Hepatocyte (in vitro differentiated cells): ENCODE measurements around the gene PGGHG. TPM values are rescaled to one million over a fixed set of nuclear protein-coding genes. Genes with fewer than 3 reads are reported as not detected.
A peak's percentile ranks its signal among the peaks of the same experiment; 100 is the strongest.
"Not testable (repeated sequence)": the region's sequence is repeated elsewhere in the genome, so short reads cannot be mapped to it uniquely, and the experiment has no call there.

Experiments used
- DNase-seq: peaks from one replicate; pipeline ENCODE4 v3.0.0-alpha.2; 2016; ENCODE audit warnings: low spot score
- H2AFZ ChIP-seq: fragments of 200-600 bp; sonication (generic); 2 replicates; pipeline ENCODE4 v1.6.0; 2016; ENCODE audit warnings: antibody characterized with exemption, mild to moderate bottlenecking
- H3K27ac ChIP-seq: fragments of 200-600 bp; sonication (generic); 2 replicates; pipeline ENCODE4 v1.5.1; 2016; ENCODE audit warnings: mild to moderate bottlenecking
- H3K27me3 ChIP-seq: fragments of 200-600 bp; sonication (generic); 2 replicates; pipeline ENCODE4 v1.6.1; 2016
- H3K36me3 ChIP-seq: fragments of 200-600 bp; sonication (generic); replicated peaks from 2 replicates; pipeline ENCODE4 v1.5.1; 2016; ENCODE audit warnings: low read depth; ENCODE audit not compliant: insufficient read depth
- H3K4me1 ChIP-seq: fragments of 200-600 bp; sonication (generic); 2 replicates; pipeline ENCODE4 v1.5.1; 2016; ENCODE audit warnings: mild to moderate bottlenecking, moderate library complexity; ENCODE audit not compliant: insufficient read depth
- H3K4me2 ChIP-seq: fragments of 200-600 bp; sonication (generic); 2 replicates; pipeline ENCODE4 v1.6.0; 2016
- H3K4me3 ChIP-seq: fragments of 200-600 bp; sonication (generic); 2 replicates; pipeline ENCODE4 v1.5.1; 2016; ENCODE audit warnings: mild to moderate bottlenecking
- H3K79me2 ChIP-seq: fragments of 200-600 bp; sonication (generic); 2 replicates; pipeline ENCODE4 v1.6.0; 2017; ENCODE audit warnings: mild to moderate bottlenecking
- H3K9me2 ChIP-seq: fragments of 200-600 bp; sonication (generic); replicated peaks from 2 replicates; pipeline ENCODE4 v1.6.0; 2017; ENCODE audit warnings: mild to moderate bottlenecking; ENCODE audit not compliant: insufficient read depth
- H3K9me3 ChIP-seq: fragments of 200-600 bp; sonication (generic); 2 replicates; pipeline ENCODE4 v1.5.1; 2016; ENCODE audit warnings: low read depth, mild to moderate bottlenecking
- H4K20me1 ChIP-seq: fragments of 200-600 bp; sonication (generic); 2 replicates; pipeline ENCODE4 v1.6.0; 2016; ENCODE audit warnings: mild to moderate bottlenecking; ENCODE audit not compliant: insufficient read depth, poor library complexity, severe bottlenecking
- EZH2 ChIP-seq: fragments of 200-600 bp; sonication (generic); IDR thresholded peaks from 2 replicates; pipeline ENCODE4 v1.6.1; 2016; ENCODE audit warnings: antibody characterized with exemption, mild to moderate bottlenecking, borderline replicate concordance
- EZH2phosphoT487 ChIP-seq: fragments of 200-600 bp; sonication (generic); IDR thresholded peaks from one replicate; pipeline ENCODE4 v1.6.1; 2018; ENCODE audit warnings: antibody characterized with exemption, mild to moderate bottlenecking, low read depth, moderate library complexity; ENCODE audit not compliant: unreplicated experiment, severe bottlenecking
- WGBS: methylation state at CpG from one replicate; pipeline ENCODE4 v1.1.6; 2016; ENCODE audit warnings: low lambda C conversion rate; ENCODE audit errors: missing lambda C conversion rate; 5-methylcytosine and 5-hydroxymethylcytosine counted together
- polyA plus RNA-seq: library from polyadenylated mRNA; unstranded; fragments of >200 nt; fragmentation: Nextera tagmentation; extraction: Ambion mirVana; gene quantifications from 2 replicates; pipeline ENCODE4 v1.2.1, GENCODE V29; 2016
- total RNA-seq: library from RNA; depleted of rRNA; stranded (reverse); fragments of >200 nt; gene quantifications from 2 replicates; pipeline ENCODE4 v1.2.3, GENCODE V29; 2014
- TF ChIP-seq, protein P1 (sequence below): fragments of 200-600 bp; sonication (generic); IDR thresholded peaks from 2 replicates; pipeline ENCODE4 v1.5.1; 2016; ENCODE audit warnings: antibody characterized with exemption, mild to moderate bottlenecking; ENCODE audit not compliant: poor library complexity

PGGHG gene
- total and polyA plus RNA-seq, 2 experiments from 2014 or later, result 19.2 to 27.9 TPM

- Histone ChIP-seq H3K4me3 (no peak overlapping the region), H3K9me2 (no peaks in the 10 kb centered on the region), H3K79me2 (no peaks in the 10 kb centered on the region), H3K4me1 (peaks cover 26% of the 10 kb centered on the region), H3K27ac (peak overlapping the region; percentile 86), H4K20me1 (no peaks in the 10 kb centered on the region), H3K4me2 (peak overlapping the region; percentile 53), H3K36me3 (no peaks in the 10 kb centered on the region), H3K27me3 (no peaks in the 10 kb centered on the region), H2AFZ (no peak overlapping the region), H3K9me3 (no peaks in the 10 kb centered on the region)
- WGBS, result 68% methylated on average over 19 of the region's 19 CpGs
- TF ChIP-seq EZH2, result no peak
- no peak for TF ChIP-seq EZH2phosphoT487
- TF ChIP-seq, protein P1, sequence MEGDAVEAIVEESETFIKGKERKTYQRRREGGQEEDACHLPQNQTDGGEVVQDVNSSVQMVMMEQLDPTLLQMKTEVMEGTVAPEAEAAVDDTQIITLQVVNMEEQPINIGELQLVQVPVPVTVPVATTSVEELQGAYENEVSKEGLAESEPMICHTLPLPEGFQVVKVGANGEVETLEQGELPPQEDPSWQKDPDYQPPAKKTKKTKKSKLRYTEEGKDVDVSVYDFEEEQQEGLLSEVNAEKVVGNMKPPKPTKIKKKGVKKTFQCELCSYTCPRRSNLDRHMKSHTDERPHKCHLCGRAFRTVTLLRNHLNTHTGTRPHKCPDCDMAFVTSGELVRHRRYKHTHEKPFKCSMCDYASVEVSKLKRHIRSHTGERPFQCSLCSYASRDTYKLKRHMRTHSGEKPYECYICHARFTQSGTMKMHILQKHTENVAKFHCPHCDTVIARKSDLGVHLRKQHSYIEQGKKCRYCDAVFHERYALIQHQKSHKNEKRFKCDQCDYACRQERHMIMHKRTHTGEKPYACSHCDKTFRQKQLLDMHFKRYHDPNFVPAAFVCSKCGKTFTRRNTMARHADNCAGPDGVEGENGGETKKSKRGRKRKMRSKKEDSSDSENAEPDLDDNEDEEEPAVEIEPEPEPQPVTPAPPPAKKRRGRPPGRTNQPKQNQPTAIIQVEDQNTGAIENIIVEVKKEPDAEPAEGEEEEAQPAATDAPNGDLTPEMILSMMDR, result no peak
- DNase-seq, result peak; percentile 67
Measured at GRCh38 chr11:326842-327580, 38.1 kb downstream of the PGGHG start.

GRCh38 chr11:327581-327923 lies 38.6 kb downstream of the PGGHG start:
- Histone ChIP-seq H3K9me2 (no peaks in the 10 kb centered on the region), H3K4me1 (peaks cover 26% of the 10 kb centered on the region), H4K20me1 (no peaks in the 10 kb centered on the region), H3K36me3 (no peaks in the 10 kb centered on the region), H3K9me3 (no peaks in the 10 kb centered on the region), H2AFZ (no peak overlapping the region), H3K4me2 (peak overlapping the region; percentile 53), H3K27me3 (no peaks in the 10 kb centered on the region), H3K4me3 (no peak overlapping the region), H3K27ac (peak overlapping the region; percentile 86), H3K79me2 (no peaks in the 10 kb centered on the region)
- 100% methylated on average over 3 of the region's 3 CpGs for WGBS
- DNase-seq, result no peak
- TF ChIP-seq EZH2phosphoT487, result no peak
- TF ChIP-seq EZH2, result no peak
- TF ChIP-seq, protein P1, result no peak

DNA sequence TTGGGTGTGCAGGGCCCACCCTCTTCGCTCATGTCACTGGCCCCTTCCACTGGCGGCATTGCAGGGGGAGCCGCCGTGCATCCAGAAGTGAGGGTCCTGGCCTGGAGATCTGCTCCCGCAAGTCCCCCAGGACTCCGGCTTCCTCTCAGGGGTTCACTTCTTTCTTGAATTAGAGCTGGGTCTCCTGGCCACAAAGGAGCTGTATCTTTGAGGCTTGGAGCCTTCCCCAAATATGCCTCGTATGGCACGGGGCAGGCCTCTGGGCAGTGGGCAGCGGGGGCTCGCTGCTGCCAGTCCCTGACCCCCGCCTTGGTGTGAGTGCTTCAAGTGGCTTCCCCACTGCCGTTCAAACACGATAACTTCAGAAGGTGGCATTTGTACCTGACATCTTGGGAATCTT lies 39.1 kb downstream of the PGGHG start:
- no peak overlapping the region for H3K27ac ChIP-seq
- H3K36me3 ChIP-seq, result no peaks in the 10 kb centered on the region
- no peaks in the 10 kb centered on the region for H3K9me2 ChIP-seq
- H3K9me3 ChIP-seq, result no peaks in the 10 kb centered on the region
- no peaks in the 10 kb centered on the region for H4K20me1 ChIP-seq
- H3K4me3 ChIP-seq, result no peak overlapping the region
- 98% methylated on average over 13 of the region's 13 CpGs for WGBS
- H3K79me2 ChIP-seq, result no peaks in the 10 kb centered on the region
- TF ChIP-seq, protein P1, result no peak
- TF ChIP-seq EZH2phosphoT487, result no peak
- H3K27me3 ChIP-seq, result no peaks in the 10 kb centered on the region
- DNase-seq, result no peak
- H3K4me1 ChIP-seq, result peaks cover 26% of the 10 kb centered on the region
- no peak overlapping the region for H3K4me2 ChIP-seq
- H2AFZ ChIP-seq, result no peak overlapping the region

- H3K4me3 ChIP-seq, H3K27me3 ChIP-seq, DNase-seq, H3K4me2 ChIP-seq, H3K36me3 ChIP-seq, H4K20me1 ChIP-seq, H3K79me2 ChIP-seq, H2AFZ ChIP-seq, H3K9me3 ChIP-seq, H3K9me2 ChIP-seq: not testable (repeated sequence)
- Histone ChIP-seq H3K27ac (peak overlapping the region; percentile 44), H3K4me1 (peaks cover 30% of the 10 kb centered on the region)
- 96% methylated on average over 15 of the region's 15 CpGs for WGBS
Measured at GRCh38 chr11:328516-329100, 39.7 kb downstream of the PGGHG start.
